Esophagus squamous epithelium (tissue), 4 donors: ENCODE measurements around the gene SLC19A1.

Experiments
- POLR2A ChIP-seq, 4 donors: fragments of 450-650 bp; IDR thresholded peaks; one replicate each; pipeline ENCODE4 v1.6.1; 2017; ENCODE audit warnings: antibody characterized with exemption in 4 of 4, mild to moderate bottlenecking in 4 of 4, moderate library complexity in 3 of 4
- TF ChIP-seq, protein P1 (sequence below), 6 experiments: fragments of 450-650 bp in 4 of 6; fragments of 200-600 bp in 2 of 6; sonication (generic) in 2 of 6; IDR thresholded peaks; one replicate each; pipeline ENCODE4 v1.5.1; 2016 to 2019; ENCODE audit warnings: antibody characterized with exemption in 6 of 6, mild to moderate bottlenecking in 4 of 6, moderate library complexity in 4 of 6

DNA sequence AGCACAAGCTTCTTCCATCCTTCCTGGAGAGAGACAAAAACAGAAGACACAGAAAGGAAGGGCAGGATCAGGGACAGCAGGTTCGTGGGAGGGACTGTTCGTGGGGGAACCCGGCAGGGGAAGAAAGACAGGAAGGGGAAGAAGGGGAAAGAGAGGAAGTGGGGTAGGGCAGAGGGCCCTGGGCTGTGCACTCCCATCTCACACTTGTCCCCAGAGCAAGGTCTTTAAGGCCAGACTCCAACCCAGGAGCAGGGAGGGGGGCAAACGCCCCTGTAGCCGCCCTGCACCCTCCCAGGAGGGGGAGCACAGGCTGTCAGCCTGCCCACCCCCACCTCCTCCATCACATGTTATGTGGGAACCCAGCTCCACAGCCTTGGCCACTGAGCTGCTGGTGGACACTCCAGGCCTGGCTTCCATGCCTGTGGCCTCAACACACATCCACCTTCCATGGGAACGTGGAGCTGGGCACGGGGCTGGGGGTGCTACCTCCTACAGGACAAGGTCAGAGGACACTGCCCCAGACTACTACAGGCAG is 9.3 kb downstream of the SLC19A1 start:
- TF ChIP-seq, protein P1, sequence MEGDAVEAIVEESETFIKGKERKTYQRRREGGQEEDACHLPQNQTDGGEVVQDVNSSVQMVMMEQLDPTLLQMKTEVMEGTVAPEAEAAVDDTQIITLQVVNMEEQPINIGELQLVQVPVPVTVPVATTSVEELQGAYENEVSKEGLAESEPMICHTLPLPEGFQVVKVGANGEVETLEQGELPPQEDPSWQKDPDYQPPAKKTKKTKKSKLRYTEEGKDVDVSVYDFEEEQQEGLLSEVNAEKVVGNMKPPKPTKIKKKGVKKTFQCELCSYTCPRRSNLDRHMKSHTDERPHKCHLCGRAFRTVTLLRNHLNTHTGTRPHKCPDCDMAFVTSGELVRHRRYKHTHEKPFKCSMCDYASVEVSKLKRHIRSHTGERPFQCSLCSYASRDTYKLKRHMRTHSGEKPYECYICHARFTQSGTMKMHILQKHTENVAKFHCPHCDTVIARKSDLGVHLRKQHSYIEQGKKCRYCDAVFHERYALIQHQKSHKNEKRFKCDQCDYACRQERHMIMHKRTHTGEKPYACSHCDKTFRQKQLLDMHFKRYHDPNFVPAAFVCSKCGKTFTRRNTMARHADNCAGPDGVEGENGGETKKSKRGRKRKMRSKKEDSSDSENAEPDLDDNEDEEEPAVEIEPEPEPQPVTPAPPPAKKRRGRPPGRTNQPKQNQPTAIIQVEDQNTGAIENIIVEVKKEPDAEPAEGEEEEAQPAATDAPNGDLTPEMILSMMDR (IDR thresholded peaks at IDR 0.05), result no peak
- no peak for TF ChIP-seq POLR2A (IDR thresholded peaks at IDR 0.05)
